HG03565 (cell line): Measurements from ENCODE around the gene SLC6A8.

Source experiments
- ATAC-seq: cut with Tn5 transposase; IDR thresholded peaks from one replicate; pipeline ENCODE4 v1.9.1; 2021; ENCODE audit warnings: mild to moderate bottlenecking, moderate library complexity; ENCODE audit not compliant: unreplicated experiment

SLC6A8 gene

GRCh38 chrX:153687121-153688039 is at the start of gene SLC6A8:
Gene SLC6A8 (plus strand): TSS chrX:153687926. CDS start chrX:153688575, 649 bp downstream.
- ATAC-seq, result no peak

GRCh38 chrX:153638041-153638371 is 49.7 kb upstream of the SLC6A8 start:
- no peak for ATAC-seq

DNA sequence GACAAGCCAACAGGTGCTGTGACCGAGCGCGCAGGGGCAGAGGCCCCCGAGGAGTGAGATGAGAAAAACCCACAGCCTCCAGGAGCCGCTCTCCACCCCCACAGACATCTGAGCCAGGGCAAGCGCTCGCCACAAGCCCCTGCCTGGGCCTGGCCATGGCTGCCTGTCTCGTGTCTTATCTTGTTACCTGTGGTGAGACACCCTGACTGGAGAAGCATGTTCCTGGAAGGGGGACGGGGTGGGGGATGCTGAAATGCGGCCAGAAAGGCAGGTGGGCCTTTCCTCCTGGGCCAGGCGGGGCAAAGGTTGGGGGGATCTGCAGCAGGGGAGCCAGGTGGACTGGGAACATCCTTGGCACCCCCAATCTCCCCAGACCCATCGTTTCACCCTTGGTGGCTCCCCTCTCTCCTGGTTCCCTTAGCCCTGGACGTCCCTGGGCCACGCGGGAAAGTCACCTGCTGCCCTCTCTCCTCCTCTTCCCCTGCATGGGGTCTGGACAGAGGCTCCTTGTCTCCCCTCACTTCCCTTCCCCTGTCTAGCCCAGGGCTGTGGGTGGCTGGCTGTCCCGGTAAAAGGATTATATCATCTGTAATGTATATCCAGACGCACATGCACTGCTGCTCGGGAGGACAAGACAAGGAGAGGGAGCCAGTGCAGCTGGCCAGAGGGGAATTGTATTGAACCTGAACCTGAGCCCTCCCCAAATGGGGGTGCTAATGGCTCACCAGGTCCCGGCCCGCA is 49.1 kb upstream of the SLC6A8 start:
- no peak for ATAC-seq

DNA sequence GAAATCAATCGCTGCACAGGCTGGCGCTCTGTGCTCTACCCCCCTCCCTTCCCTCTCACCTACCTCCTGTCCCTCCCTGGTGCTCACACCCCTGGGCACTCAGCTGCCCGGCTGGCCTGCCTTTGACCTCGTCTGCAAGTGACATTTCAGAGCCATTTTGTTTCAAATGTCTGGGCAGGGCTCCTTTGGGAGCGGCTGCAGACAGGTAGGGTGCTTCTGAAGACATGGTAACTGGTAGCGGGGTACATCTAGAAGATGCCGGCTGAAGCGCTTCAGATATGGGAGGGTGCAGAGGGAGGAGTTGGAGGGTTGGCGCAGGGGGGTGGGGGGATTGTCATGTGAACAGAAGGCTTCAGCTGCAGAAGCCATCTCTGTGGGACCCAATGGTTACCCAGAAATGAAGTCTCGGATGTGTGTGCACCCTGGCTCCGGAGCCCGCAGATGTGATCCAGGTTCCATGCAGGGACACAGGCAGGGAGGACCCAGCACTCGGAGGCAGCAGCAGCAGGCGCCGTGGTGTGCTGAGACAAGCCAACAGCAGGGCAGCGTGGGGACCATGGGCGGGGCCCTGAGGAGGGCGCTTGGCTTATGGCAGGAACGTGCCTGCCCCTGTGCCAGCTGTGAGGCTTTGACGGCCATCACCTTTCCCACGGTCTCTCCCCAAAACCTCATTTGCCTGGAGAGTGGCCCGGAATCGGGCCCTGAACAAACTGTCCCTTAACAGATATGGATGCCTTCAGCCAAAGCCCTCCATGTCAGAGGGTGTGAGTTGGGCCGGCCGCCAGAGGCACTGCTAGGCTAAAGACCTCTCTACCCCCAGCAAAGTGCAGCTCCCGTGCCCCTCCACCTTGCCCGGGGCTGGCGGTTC is 48.3 kb upstream of the SLC6A8 start:
- no peak for ATAC-seq

DNA sequence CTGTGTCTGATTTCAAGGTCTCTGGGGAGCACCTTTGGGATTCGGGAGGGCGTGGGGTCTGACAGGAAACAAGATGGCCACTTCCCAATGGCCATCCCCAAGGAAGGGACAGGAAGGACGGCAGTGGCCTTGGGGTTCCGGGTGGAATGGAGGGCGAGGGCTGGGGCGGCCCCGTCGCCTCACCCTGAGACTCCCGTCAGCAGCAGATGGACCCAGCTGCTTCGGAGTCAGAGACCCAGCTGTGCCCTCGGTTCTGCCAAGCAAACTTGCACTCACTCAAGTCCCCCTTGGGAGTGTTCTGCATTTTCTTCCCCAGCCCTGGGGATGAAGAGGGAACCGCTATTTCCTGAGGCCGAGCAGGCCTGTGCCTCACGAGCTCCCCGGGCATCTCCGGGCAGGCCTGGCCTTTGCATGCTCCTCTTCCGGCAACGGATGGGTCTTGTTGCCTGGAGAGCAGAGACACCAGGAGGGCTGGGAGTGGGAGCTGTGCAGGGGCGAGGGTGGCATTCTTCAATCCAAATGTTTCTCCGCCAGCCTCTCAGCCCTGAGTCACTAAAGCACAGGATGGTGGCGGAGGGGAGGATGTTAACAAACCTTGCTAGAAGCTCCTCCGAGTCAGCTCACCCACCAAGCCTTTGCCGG is 47.6 kb upstream of the SLC6A8 start:
- no peak for ATAC-seq

GRCh38 chrX:153640736-153641575 is 46.8 kb upstream of the SLC6A8 start:
- no peak for ATAC-seq

- no peak for ATAC-seq
Measured at GRCh38 chrX:153641627-153642026, 46.1 kb upstream of the SLC6A8 start.

GRCh38 chrX:153642051-153642654 is 45.6 kb upstream of the SLC6A8 start:
- no peak for ATAC-seq

GRCh38 chrX:153642655-153643430 is 44.9 kb upstream of the SLC6A8 start:
- ATAC-seq, result no peak

GRCh38 chrX:153643431-153644351 is 44.0 kb upstream of the SLC6A8 start:
- no peak for ATAC-seq

DNA sequence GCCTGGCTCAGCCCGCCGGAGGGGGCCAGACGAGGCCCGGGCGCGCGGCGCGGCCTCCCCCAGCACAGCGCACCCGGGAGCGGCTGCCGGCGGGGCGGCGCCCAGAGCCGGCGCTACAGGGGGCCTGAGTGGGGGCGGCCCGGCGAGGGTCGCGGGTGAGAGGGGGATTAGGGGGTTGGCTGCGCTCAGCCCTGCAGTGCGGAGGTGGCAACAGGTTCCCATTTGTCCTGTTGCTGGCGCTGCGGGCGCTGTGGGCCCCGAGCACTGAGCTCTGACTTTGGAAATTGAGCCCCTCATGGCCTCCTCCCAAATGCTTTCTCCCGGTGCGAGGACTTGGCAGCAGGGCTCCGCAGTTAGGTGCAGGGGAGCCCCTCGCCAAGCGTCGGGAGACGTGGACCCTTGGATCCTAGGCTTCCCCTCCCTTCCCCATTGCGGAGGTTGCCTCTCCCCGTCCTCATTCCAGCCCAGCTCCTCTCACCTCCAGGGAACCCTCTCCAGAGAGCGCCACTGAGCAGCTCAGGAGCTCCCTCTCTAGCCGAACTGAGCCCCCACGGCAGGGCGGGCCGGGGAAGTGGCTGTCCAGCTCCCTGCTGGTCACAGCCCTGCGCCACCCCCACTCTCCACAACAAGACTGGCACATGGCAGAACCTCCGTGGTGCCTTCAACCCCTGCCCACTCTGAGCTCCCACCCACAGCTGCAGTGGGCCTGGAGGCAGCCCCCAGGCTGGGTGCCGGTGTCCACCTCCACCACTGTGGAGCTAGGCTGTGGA is 43.2 kb upstream of the SLC6A8 start:
- no peak for ATAC-seq

GRCh38 chrX:153645151-153645550 is 42.6 kb upstream of the SLC6A8 start:
- ATAC-seq, result no peak

DNA sequence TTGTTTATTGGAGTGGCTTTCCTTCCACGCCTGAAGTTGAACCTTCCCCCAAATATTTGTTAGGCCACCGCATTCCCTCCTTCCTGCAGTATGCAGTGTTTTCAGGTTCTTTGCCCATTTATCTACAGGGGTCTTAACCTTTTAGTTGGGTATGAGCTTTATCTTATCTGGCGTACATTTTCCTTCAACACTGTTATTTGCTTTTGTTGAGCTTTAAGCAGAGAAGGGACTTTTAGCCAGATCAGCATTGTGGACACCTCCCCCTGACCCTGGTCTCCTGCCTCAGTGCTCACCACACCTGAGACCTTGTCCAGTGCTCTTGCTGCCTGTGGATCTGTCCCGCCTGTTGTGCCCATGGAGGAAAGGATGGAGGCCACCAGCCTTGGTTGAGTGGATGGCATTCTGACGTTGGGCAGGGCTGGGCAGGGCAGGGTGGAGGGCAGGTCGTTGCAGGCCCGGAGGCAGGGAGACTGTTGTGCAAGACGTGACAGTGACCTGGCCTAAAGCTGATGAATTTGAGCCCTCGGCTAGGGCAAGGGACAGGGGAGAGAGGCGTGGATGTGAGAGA is 41.7 kb upstream of the SLC6A8 start:
- ATAC-seq, result no peak

GRCh38 chrX:153646620-153647373 is 40.9 kb upstream of the SLC6A8 start, which contains the start of gene DUSP9:
Gene DUSP9 (plus strand): TSS chrX:153647203. CDS start chrX:153647954, 751 bp downstream.
- no peak for ATAC-seq

- no peak for ATAC-seq
Measured at GRCh38 chrX:153647461-153648357, 40.0 kb upstream of the SLC6A8 start.
